Caco-2 (cell line): ENCODE data around the gene FSHR. TPM values are rescaled to one million over a fixed set of nuclear protein-coding genes. Genes with fewer than 3 reads are reported as not detected.

Experiments
- BruUV-seq: library from RNA; stranded (reverse); fragments of 400-500 nt; replicated peaks from 2 replicates; lab custom pipeline; 2021; lab: Mats Ljungman, UMichigan
- CTCF ChIA-PET: fragments of 300-600 bp; sonication (Branson Sonifier 250); formaldehyde crosslinking; loops from one replicate; lab custom pipeline; 2022; ENCODE audit warnings: antibody characterized with exemption; lab: Charles Lee
- POLR2A ChIA-PET: fragments of 300-600 bp; sonication (Branson Sonifier 250); formaldehyde crosslinking; loops from one replicate; lab custom pipeline; 2022; ENCODE audit warnings: antibody characterized with exemption; lab: Charles Lee
- DNase-seq, 2 experiments: peaks; one replicate each; pipeline versions ENCODE4 v3.0.0 to v3.0.0-alpha.2; 2020 to 2022
- H3K27me3 ChIP-seq: replicated peaks from 2 replicates; pipeline ENCODE4 v1.6.0; 2011; ENCODE audit warnings: low read length; ENCODE audit not compliant: control insufficient read depth, insufficient read depth
- H3K36me3 ChIP-seq: 2 replicates; pipeline ENCODE4 v1.5.1; 2011; ENCODE audit warnings: low read length; ENCODE audit not compliant: control insufficient read depth, insufficient read depth
- H3K4me1 ChIP-seq: fragments of 250-450 bp; sonication (Bioruptor Pico); 2 replicates; pipeline ENCODE4 v1.5.1; 2020; ENCODE audit warnings: mild to moderate bottlenecking
- H3K4me3 ChIP-seq: 2 replicates; pipeline ENCODE4 v1.5.1; 2011; ENCODE audit warnings: low read depth, mild to moderate bottlenecking, control low read depth, low read length
- H3K9me3 ChIP-seq: fragments of 250-450 bp; sonication (Bioruptor Pico); 2 replicates; pipeline ENCODE4 v1.5.1; 2020; ENCODE audit warnings: mild to moderate bottlenecking, moderate library complexity
- H3K27ac Mint-ChIP-seq: one replicate; pipeline ENCODE4 v1.8.0; 2022; ENCODE audit warnings: mixed read lengths; ENCODE audit not compliant: unreplicated experiment
- H3K27me3 Mint-ChIP-seq: one replicate; pipeline ENCODE4 v1.8.0; 2022; ENCODE audit warnings: mixed read lengths; ENCODE audit not compliant: insufficient read depth, unreplicated experiment
- H3K36me3 Mint-ChIP-seq: one replicate; pipeline ENCODE4 v1.8.0; 2022; ENCODE audit warnings: mild to moderate bottlenecking, mixed read lengths; ENCODE audit not compliant: insufficient read depth, unreplicated experiment
- H3K4me1 Mint-ChIP-seq: one replicate; pipeline ENCODE4 v1.8.0; 2022; ENCODE audit warnings: low read depth, mixed read lengths; ENCODE audit not compliant: unreplicated experiment
- H3K4me3 Mint-ChIP-seq: one replicate; pipeline ENCODE4 v1.8.0; 2022; ENCODE audit warnings: mild to moderate bottlenecking, moderate library complexity, mixed read lengths; ENCODE audit not compliant: unreplicated experiment
- H3K9me3 Mint-ChIP-seq: one replicate; pipeline ENCODE4 v1.8.0; 2022; ENCODE audit warnings: mixed read lengths; ENCODE audit not compliant: unreplicated experiment
- CTCF ChIP-seq, 2 experiments: fragments of 200-600 bp in 1 of 2; IDR thresholded peaks; 1 replicate in 1 of 2; 2 replicates in 1 of 2; pipeline versions ENCODE4 v1.5.1 to v1.8.0; 2011 to 2022; ENCODE audit warnings: antibody characterized with exemption in 1 of 2, control low read depth in 1 of 2, inconsistent platforms in 1 of 2, low read depth in 1 of 2, low read length in 1 of 2, mild to moderate bottlenecking in 1 of 2, moderate library complexity in 1 of 2; ENCODE audit not compliant: insufficient read depth in 1 of 2, severe bottlenecking in 1 of 2, unreplicated experiment in 1 of 2
- intact Hi-C: fragments of 100-400 bp; cut with micrococcal nuclease; formaldehyde crosslinking; loops from one replicate; pipeline ENCODE4 v1.10.0; 2022; ENCODE audit not compliant: unreplicated experiment
- total RNA-seq: library from RNA; stranded (reverse); gene quantifications from 2 replicates; pipeline ENCODE4 v1.2.3, GENCODE V29; 2022

FSHR gene
- total RNA-seq, 1 experiment from 2014 or later: 0.41 TPM

GRCh38 chr2:49178656-49179055 is 24.3 kb upstream of the FSHR start:
- POLR2A ChIA-PET: no interaction called here
- no peak for TF ChIP-seq CTCF (IDR thresholded peaks at IDR 0.05; ENCODE audit: insufficient read depth in 1 of 2, low read depth in 1 of 2, low read length in 1 of 2, severe bottlenecking in 1 of 2, unreplicated experiment in 1 of 2)
- H3K27me3 ChIP-seq: no peaks in the 10 kb centered on the region
- Mint-ChIP-seq H3K4me1 (no peaks in the 10 kb centered on the region), H3K27me3 (no peaks in the 10 kb centered on the region), H3K36me3 (no peaks in the 10 kb centered on the region), H3K27ac (no peak overlapping the region), H3K9me3 (no peaks in the 10 kb centered on the region), H3K4me3 (no peak overlapping the region)
- intact Hi-C loops: no loop called here
- no peak overlapping the region for H3K4me3 ChIP-seq
- no peaks in the 10 kb centered on the region for H3K9me3 ChIP-seq
- no TSS peak for BruUV-seq
- CTCF ChIA-PET: no interaction called here
- DNase-seq: no peak
- H3K36me3 ChIP-seq: no peaks in the 10 kb centered on the region
- H3K4me1 ChIP-seq: no peaks in the 10 kb centered on the region

GRCh38 chr2:49177194-49177593 is 22.9 kb upstream of the FSHR start:
- DNase-seq: no peak
- no peak for TF ChIP-seq CTCF (IDR thresholded peaks at IDR 0.05; ENCODE audit: insufficient read depth in 1 of 2, low read depth in 1 of 2, low read length in 1 of 2, severe bottlenecking in 1 of 2, unreplicated experiment in 1 of 2)
- CTCF ChIA-PET: no interaction called here
- Mint-ChIP-seq H3K9me3 (no peaks in the 10 kb centered on the region), H3K27ac (no peak overlapping the region), H3K4me3 (no peak overlapping the region), H3K36me3 (no peaks in the 10 kb centered on the region), H3K27me3 (no peaks in the 10 kb centered on the region), H3K4me1 (no peaks in the 10 kb centered on the region)
- H3K4me1 ChIP-seq: no peaks in the 10 kb centered on the region
- intact Hi-C loops: no loop called here
- no peak overlapping the region for H3K4me3 ChIP-seq
- no peaks in the 10 kb centered on the region for H3K9me3 ChIP-seq
- H3K27me3 ChIP-seq: no peaks in the 10 kb centered on the region
- POLR2A ChIA-PET: no interaction called here
- no peaks in the 10 kb centered on the region for H3K36me3 ChIP-seq
- no TSS peak for BruUV-seq

- no peaks in the 10 kb centered on the region for H3K27me3 Mint-ChIP-seq
- H3K27me3 ChIP-seq: no peaks in the 10 kb centered on the region
- no peaks in the 10 kb centered on the region for H3K4me1 ChIP-seq
- CTCF ChIA-PET: no interaction called here
- TF ChIP-seq CTCF (IDR thresholded peaks at IDR 0.05; ENCODE audit: insufficient read depth in 1 of 2, low read depth in 1 of 2, low read length in 1 of 2, severe bottlenecking in 1 of 2, unreplicated experiment in 1 of 2): no peak
- H3K4me1 Mint-ChIP-seq: no peaks in the 10 kb centered on the region
- H3K4me3 Mint-ChIP-seq: no peak overlapping the region
- H3K36me3 ChIP-seq: no peaks in the 10 kb centered on the region
- no peaks in the 10 kb centered on the region for H3K9me3 ChIP-seq
- POLR2A ChIA-PET: no interaction called here
- H3K4me3 ChIP-seq: no peak overlapping the region
- BruUV-seq: no TSS peak
- H3K9me3 Mint-ChIP-seq: no peaks in the 10 kb centered on the region
- H3K27ac Mint-ChIP-seq: no peak overlapping the region
- intact Hi-C loops: loop anchor here (2.0 kb wide), 1 partner anchor 229 kb away; no protein-coding TSS in a partner anchor
- DNase-seq: no peak
- no peaks in the 10 kb centered on the region for H3K36me3 Mint-ChIP-seq
These were observed 21.5 kb upstream of the FSHR start for GRCh38 chr2:49175831-49176230.
